CD4-positive, alpha-beta T cell treated with Interleukin-4 for 1 hour (primary cell): ENCODE measurements around the gene ASTN1.

Source experiments
- DNase-seq, 2 donors: peaks; one replicate each; pipeline ENCODE4 v3.0.0-alpha.2; 2020 to 2022

Gene ASTN1

GRCh38 chr1:176919386-176920378 is 244.8 kb downstream of the ASTN1 start:
- no peak for DNase-seq

- no peak for DNase-seq
These were observed 258.9 kb downstream of the ASTN1 start for GRCh38 chr1:176905648-176906047.

GRCh38 chr1:176904057-176904751 is 260.3 kb downstream of the ASTN1 start:
- no peak for DNase-seq

- no peak for DNase-seq
These were observed 261.0 kb downstream of the ASTN1 start for GRCh38 chr1:176903474-176903873.

GRCh38 chr1:176899321-176899720 is 265.2 kb downstream of the ASTN1 start:
- DNase-seq = no peak

- DNase-seq = peak in 1 of 2 donors; percentile 3
These were observed 266.9 kb downstream of the ASTN1 start for GRCh38 chr1:176897350-176898236.

GRCh38 chr1:176896216-176896615 is 268.3 kb downstream of the ASTN1 start:
- no peak for DNase-seq

GRCh38 chr1:176894450-176894849 is 270.1 kb downstream of the ASTN1 start:
- no peak for DNase-seq

- DNase-seq = no peak
These were observed 270.7 kb downstream of the ASTN1 start for GRCh38 chr1:176893625-176894352.

- no peak for DNase-seq
These were observed 276.0 kb downstream of the ASTN1 start for GRCh38 chr1:176888471-176889032.

GRCh38 chr1:176885751-176886150 is 278.8 kb downstream of the ASTN1 start:
- DNase-seq = no peak

GRCh38 chr1:176885341-176885740 is 279.2 kb downstream of the ASTN1 start:
- DNase-seq = no peak

- no peak for DNase-seq
These were observed 279.6 kb downstream of the ASTN1 start for GRCh38 chr1:176884911-176885310.

GRCh38 chr1:176884286-176884685 is 280.2 kb downstream of the ASTN1 start:
- DNase-seq = no peak

GRCh38 chr1:176880955-176881595 is 283.4 kb downstream of the ASTN1 start:
- peak in 1 of 2 donors; percentile 9 for DNase-seq

GRCh38 chr1:176879784-176880620 is 284.5 kb downstream of the ASTN1 start:
- no peak for DNase-seq

GRCh38 chr1:176878750-176879536 is 285.6 kb downstream of the ASTN1 start:
- DNase-seq = no peak

- DNase-seq = no peak
These were observed 287.0 kb downstream of the ASTN1 start for GRCh38 chr1:176877557-176877956.

GRCh38 chr1:176876966-176877515 is 287.5 kb downstream of the ASTN1 start:
- no peak for DNase-seq
